Measurements from ENCODE around the gene CAPN3. TPM values are rescaled to one million over a fixed set of nuclear protein-coding genes. Genes with fewer than 3 reads are reported as not detected.

The CAPN3 gene
- polyA plus RNA-seq, 2 of the 4 experiments (the other 2 are of a cell fraction): 0.25 to 1.1 TPM

DNA sequence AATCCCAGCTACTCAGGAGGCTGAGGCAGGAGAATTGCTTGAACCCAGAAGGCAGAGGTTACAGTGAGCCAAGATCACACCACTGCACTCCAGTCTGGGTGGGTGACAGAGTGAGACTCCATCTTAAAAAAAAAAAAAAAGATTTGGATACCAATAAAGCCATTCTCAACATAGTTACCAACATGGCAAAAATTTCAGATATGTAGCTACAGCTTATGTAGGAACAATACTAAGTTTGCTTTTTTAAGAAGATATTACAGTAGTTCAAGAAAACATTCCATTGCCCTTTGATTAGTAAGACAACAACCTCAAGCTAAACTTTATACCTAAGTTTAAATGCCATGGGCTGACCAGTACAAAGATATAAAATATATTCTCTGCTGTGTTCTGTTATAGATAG is 97.2 kb downstream of the CAPN3 start:
- Histone ChIP-seq H3K9me3 (no peaks in the 10 kb centered on the region), H3K4me1 (no peaks in the 10 kb centered on the region), H3K4me2 (no peak overlapping the region), H3K27ac (no peak overlapping the region), H3K4me3 (no peak overlapping the region)
- no peak for DNase-seq (ENCODE audit: low read depth in 1 of 2, low spot score in 1 of 2)
- ATAC-seq: no peak
- no peak for FAIRE-seq
- POLR2A ChIA-PET: interaction anchor here (1.4 kb wide), 1 partner anchor 183 kb away, joined by 3 read pairs; the partner anchor contains the start of genes GANC and TMEM87A
- TF ChIP-seq, protein P1, sequence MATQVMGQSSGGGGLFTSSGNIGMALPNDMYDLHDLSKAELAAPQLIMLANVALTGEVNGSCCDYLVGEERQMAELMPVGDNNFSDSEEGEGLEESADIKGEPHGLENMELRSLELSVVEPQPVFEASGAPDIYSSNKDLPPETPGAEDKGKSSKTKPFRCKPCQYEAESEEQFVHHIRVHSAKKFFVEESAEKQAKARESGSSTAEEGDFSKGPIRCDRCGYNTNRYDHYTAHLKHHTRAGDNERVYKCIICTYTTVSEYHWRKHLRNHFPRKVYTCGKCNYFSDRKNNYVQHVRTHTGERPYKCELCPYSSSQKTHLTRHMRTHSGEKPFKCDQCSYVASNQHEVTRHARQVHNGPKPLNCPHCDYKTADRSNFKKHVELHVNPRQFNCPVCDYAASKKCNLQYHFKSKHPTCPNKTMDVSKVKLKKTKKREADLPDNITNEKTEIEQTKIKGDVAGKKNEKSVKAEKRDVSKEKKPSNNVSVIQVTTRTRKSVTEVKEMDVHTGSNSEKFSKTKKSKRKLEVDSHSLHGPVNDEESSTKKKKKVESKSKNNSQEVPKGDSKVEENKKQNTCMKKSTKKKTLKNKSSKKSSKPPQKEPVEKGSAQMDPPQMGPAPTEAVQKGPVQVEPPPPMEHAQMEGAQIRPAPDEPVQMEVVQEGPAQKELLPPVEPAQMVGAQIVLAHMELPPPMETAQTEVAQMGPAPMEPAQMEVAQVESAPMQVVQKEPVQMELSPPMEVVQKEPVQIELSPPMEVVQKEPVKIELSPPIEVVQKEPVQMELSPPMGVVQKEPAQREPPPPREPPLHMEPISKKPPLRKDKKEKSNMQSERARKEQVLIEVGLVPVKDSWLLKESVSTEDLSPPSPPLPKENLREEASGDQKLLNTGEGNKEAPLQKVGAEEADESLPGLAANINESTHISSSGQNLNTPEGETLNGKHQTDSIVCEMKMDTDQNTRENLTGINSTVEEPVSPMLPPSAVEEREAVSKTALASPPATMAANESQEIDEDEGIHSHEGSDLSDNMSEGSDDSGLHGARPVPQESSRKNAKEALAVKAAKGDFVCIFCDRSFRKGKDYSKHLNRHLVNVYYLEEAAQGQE (IDR thresholded peaks at IDR 0.05): no peak
- TF ChIP-seq CHD4 (IDR thresholded peaks at IDR 0.05; ENCODE audit: borderline replicate concordance) (no peak), POLR2AphosphoS2 (conservative IDR thresholded peaks at IDR 0.05; ENCODE audit: low read length) (no peak)
- CTCF ChIA-PET: no interaction called here

DNA sequence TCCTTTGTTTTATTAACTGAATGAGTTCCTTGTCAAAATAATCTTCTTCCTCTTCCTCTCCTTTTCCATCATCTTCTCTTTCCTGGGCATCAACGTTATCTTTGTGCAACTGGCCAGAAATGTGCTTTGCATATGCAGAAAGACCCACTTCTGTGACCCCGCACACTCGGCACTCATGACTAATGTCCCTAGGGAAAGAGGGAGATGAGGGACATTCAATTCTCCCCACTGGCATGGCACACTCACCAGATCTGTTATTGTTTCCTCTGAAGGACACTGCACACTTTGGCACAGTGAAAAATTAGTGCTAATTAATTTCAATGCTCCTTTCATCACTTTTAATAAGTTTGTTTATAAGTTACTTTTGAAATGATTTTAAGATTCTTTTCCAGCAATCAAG is 97.7 kb downstream of the CAPN3 start:
- DNase-seq (ENCODE audit: low read depth in 1 of 2, low spot score in 1 of 2): no peak
- no peak for ATAC-seq
- POLR2A ChIA-PET: interaction anchor here (1.4 kb wide), 1 partner anchor 184 kb away, joined by 3 read pairs; the partner anchor contains the start of genes GANC and TMEM87A
- FAIRE-seq: no peak
- Histone ChIP-seq H3K4me3 (no peak overlapping the region), H3K4me2 (no peak overlapping the region), H3K9me3 (no peaks in the 10 kb centered on the region), H3K4me1 (no peaks in the 10 kb centered on the region), H3K27ac (no peak overlapping the region)
- TF ChIP-seq, protein P2, sequence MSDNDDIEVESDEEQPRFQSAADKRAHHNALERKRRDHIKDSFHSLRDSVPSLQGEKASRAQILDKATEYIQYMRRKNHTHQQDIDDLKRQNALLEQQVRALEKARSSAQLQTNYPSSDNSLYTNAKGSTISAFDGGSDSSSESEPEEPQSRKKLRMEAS (IDR thresholded peaks at IDR 0.05): no peak
- no peak for TF ChIP-seq CEBPB (IDR thresholded peaks at IDR 0.05)
- no peak for TF ChIP-seq MAFK (IDR thresholded peaks at IDR 0.05; ENCODE audit: partially characterized antibody)
- TF ChIP-seq ZC3H11A (IDR thresholded peaks at IDR 0.05): no peak
- TF ChIP-seq, protein P3, sequence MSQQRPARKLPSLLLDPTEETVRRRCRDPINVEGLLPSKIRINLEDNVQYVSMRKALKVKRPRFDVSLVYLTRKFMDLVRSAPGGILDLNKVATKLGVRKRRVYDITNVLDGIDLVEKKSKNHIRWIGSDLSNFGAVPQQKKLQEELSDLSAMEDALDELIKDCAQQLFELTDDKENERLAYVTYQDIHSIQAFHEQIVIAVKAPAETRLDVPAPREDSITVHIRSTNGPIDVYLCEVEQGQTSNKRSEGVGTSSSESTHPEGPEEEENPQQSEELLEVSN (IDR thresholded peaks at IDR 0.05; ENCODE audit: borderline replicate concordance, low read depth): no peak
- no peak for TF ChIP-seq BHLHE40 (IDR thresholded peaks at IDR 0.05; ENCODE audit: low read depth, low read length)
- TF ChIP-seq, protein P4, sequence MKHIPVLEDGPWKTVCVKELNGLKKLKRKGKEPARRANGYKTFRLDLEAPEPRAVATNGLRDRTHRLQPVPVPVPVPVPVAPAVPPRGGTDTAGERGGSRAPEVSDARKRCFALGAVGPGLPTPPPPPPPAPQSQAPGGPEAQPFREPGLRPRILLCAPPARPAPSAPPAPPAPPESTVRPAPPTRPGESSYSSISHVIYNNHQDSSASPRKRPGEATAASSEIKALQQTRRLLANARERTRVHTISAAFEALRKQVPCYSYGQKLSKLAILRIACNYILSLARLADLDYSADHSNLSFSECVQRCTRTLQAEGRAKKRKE (CRISPR knock-in tag; IDR thresholded peaks at IDR 0.05; ENCODE audit: low read depth): no peak
- TF ChIP-seq, protein P5, sequence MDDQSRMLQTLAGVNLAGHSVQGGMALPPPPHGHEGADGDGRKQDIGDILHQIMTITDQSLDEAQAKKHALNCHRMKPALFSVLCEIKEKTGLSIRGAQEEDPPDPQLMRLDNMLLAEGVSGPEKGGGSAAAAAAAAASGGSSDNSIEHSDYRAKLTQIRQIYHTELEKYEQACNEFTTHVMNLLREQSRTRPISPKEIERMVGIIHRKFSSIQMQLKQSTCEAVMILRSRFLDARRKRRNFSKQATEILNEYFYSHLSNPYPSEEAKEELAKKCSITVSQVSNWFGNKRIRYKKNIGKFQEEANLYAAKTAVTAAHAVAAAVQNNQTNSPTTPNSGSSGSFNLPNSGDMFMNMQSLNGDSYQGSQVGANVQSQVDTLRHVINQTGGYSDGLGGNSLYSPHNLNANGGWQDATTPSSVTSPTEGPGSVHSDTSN (IDR thresholded peaks at IDR 0.05): no peak
- no peak for TF ChIP-seq HOXB5 (CRISPR knock-in tag; IDR thresholded peaks at IDR 0.05)
- TF ChIP-seq, protein P6, sequence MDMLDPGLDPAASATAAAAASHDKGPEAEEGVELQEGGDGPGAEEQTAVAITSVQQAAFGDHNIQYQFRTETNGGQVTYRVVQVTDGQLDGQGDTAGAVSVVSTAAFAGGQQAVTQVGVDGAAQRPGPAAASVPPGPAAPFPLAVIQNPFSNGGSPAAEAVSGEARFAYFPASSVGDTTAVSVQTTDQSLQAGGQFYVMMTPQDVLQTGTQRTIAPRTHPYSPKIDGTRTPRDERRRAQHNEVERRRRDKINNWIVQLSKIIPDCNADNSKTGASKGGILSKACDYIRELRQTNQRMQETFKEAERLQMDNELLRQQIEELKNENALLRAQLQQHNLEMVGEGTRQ (IDR thresholded peaks at IDR 0.05): no peak
- TF ChIP-seq, protein P7, sequence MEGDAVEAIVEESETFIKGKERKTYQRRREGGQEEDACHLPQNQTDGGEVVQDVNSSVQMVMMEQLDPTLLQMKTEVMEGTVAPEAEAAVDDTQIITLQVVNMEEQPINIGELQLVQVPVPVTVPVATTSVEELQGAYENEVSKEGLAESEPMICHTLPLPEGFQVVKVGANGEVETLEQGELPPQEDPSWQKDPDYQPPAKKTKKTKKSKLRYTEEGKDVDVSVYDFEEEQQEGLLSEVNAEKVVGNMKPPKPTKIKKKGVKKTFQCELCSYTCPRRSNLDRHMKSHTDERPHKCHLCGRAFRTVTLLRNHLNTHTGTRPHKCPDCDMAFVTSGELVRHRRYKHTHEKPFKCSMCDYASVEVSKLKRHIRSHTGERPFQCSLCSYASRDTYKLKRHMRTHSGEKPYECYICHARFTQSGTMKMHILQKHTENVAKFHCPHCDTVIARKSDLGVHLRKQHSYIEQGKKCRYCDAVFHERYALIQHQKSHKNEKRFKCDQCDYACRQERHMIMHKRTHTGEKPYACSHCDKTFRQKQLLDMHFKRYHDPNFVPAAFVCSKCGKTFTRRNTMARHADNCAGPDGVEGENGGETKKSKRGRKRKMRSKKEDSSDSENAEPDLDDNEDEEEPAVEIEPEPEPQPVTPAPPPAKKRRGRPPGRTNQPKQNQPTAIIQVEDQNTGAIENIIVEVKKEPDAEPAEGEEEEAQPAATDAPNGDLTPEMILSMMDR (IDR thresholded peaks at IDR 0.05): no peak
- CTCF ChIA-PET: no interaction called here
- WGBS (ENCODE audit: missing lambda C conversion rate): 83% methylated on average over 3 of the region's 3 CpGs
